ENCODE measurements around the gene CDH2.

DNA sequence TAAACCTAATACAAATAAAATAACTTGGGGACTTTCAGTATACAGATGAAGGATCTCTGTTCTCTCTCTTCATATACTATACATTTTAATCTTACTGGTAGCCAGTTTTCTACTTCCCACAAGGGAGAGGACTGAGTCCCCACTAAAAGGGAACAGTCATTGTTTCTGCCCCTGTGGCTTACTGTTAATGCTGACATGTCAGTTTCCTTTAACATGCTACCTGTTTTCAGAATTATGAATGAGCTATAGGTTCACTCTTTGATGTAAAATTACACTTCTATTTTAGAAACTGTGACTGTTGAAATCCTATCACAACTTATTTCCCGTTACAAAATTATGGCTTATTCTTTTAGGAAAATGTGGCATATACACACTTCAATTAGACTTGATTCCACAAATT is 207.7 kb downstream of the CDH2 start:
- TF ChIP-seq GATA2 (IDR thresholded peaks at IDR 0.05; ENCODE audit: low read depth, low read length), result no peak
- no peak for TF ChIP-seq GATA3 (IDR thresholded peaks at IDR 0.05; ENCODE audit: low read depth, low read length)

Data from SH-SY5Y (cell line).